Measurements from ENCODE around the gene TNFAIP2. TPM values are rescaled to one million over a fixed set of nuclear protein-coding genes. Genes with fewer than 3 reads are reported as not detected.

Gene TNFAIP2
- total RNA-seq, 1 donor from 2014 or later, result 108 TPM

GRCh38 chr14:103142026-103142425, 18.8 kb downstream of the TNFAIP2 start:
- H3K4me3 Mint-ChIP-seq, result no peak overlapping the region

GRCh38 chr14:103142721-103143302, 19.6 kb downstream of the TNFAIP2 start:
- Mint-ChIP-seq H3K27ac (no peak overlapping the region), H3K4me1 (peaks cover 35% of the 10 kb centered on the region)
- TF ChIP-seq CTCF (IDR thresholded peaks at IDR 0.05; ENCODE audit: unreplicated experiment), result no peak

More at GRCh38 chr14:103142026-103142425, 18.8 kb downstream of the TNFAIP2 start:
- Mint-ChIP-seq H3K36me3 (no peaks in the 10 kb centered on the region), H3K4me1 (peaks cover 41% of the 10 kb centered on the region), H3K27me3 (ENCODE audit: low read depth) (no peaks in the 10 kb centered on the region), H3K27ac (no peak overlapping the region), H3K9me3 (no peaks in the 10 kb centered on the region)
- no peak for DNase-seq (ENCODE audit: low spot score in 2 of 2, unreplicated experiment in 2 of 2)
- no peak for TF ChIP-seq CTCF (IDR thresholded peaks at IDR 0.05; ENCODE audit: unreplicated experiment)

GRCh38 chr14:103143506-103143905, 20.2 kb downstream of the TNFAIP2 start:
- no peak overlapping the region for H3K27ac Mint-ChIP-seq

More at GRCh38 chr14:103142721-103143302, 19.6 kb downstream of the TNFAIP2 start:
- Mint-ChIP-seq H3K27me3 (ENCODE audit: low read depth) (no peaks in the 10 kb centered on the region), H3K9me3 (no peaks in the 10 kb centered on the region), H3K4me3 (no peak overlapping the region), H3K36me3 (no peaks in the 10 kb centered on the region)
- no peak for DNase-seq (ENCODE audit: low spot score in 2 of 2, unreplicated experiment in 2 of 2)

GRCh38 chr14:103144085-103144484, 20.8 kb downstream of the TNFAIP2 start:
- H3K9me3 Mint-ChIP-seq, result no peaks in the 10 kb centered on the region
- H3K27ac Mint-ChIP-seq, result no peak overlapping the region
- peaks cover 33% of the 10 kb centered on the region for H3K4me1 Mint-ChIP-seq
- H3K27me3 Mint-ChIP-seq (ENCODE audit: low read depth), result no peaks in the 10 kb centered on the region
- no peak for DNase-seq (ENCODE audit: low spot score in 2 of 2, unreplicated experiment in 2 of 2)
- H3K36me3 Mint-ChIP-seq, result no peaks in the 10 kb centered on the region
- no peak for TF ChIP-seq CTCF (IDR thresholded peaks at IDR 0.05; ENCODE audit: unreplicated experiment)
- H3K4me3 Mint-ChIP-seq, result no peak overlapping the region

More at GRCh38 chr14:103143506-103143905, 20.2 kb downstream of the TNFAIP2 start:
- TF ChIP-seq CTCF (IDR thresholded peaks at IDR 0.05; ENCODE audit: unreplicated experiment), result no peak
- H3K27me3 Mint-ChIP-seq (ENCODE audit: low read depth), result no peaks in the 10 kb centered on the region
- H3K36me3 Mint-ChIP-seq, result no peaks in the 10 kb centered on the region
- DNase-seq (ENCODE audit: low spot score in 2 of 2, unreplicated experiment in 2 of 2), result no peak
- H3K4me1 Mint-ChIP-seq, result peaks cover 35% of the 10 kb centered on the region
- H3K4me3 Mint-ChIP-seq, result no peak overlapping the region
- no peaks in the 10 kb centered on the region for H3K9me3 Mint-ChIP-seq

GRCh38 chr14:103146141-103146709, 23.0 kb downstream of the TNFAIP2 start:
- TF ChIP-seq CTCF (IDR thresholded peaks at IDR 0.05; ENCODE audit: unreplicated experiment), result no peak
- H3K4me3 Mint-ChIP-seq, result no peak overlapping the region
- DNase-seq (ENCODE audit: low spot score in 2 of 2, unreplicated experiment in 2 of 2), result no peak
- H3K9me3 Mint-ChIP-seq, result no peaks in the 10 kb centered on the region
- no peaks in the 10 kb centered on the region for H3K36me3 Mint-ChIP-seq
- no peak overlapping the region for H3K27ac Mint-ChIP-seq
- H3K4me1 Mint-ChIP-seq, result peaks cover 21% of the 10 kb centered on the region
- H3K27me3 Mint-ChIP-seq (ENCODE audit: low read depth), result no peaks in the 10 kb centered on the region
